H1 (cell line): Measurements from ENCODE around the gene BCLAF3. TPM values are rescaled to one million over a fixed set of nuclear protein-coding genes. Genes with fewer than 3 reads are reported as not detected.

Experiments used
- CTCF ChIA-PET: fragments of 300-600 bp; sonication (Branson Sonifier 250); formaldehyde crosslinking; loops from one replicate; lab custom pipeline; 2021; ENCODE audit not compliant: partially characterized antibody; lab: Charles Lee
- POLR2A ChIA-PET: fragments of 300-600 bp; sonication (Branson Sonifier 250); formaldehyde crosslinking; loops from one replicate; lab custom pipeline; 2021; ENCODE audit warnings: inconsistent platforms; ENCODE audit not compliant: partially characterized antibody; lab: Charles Lee
- DNase-seq, 2 experiments: peaks; one replicate each; pipeline versions ENCODE4 v3.0.0 to v3.0.0-alpha.2; 2010 to 2022; ENCODE audit warnings: low spot score in 2 of 2, low read depth in 1 of 2, mixed read lengths in 1 of 2
- FAIRE-seq: peaks from 2 replicates; lab custom pipeline; 2011; peaks lifted over from hg19 to GRCh38; lab: Jason Lieb, UNC
- H2AFZ ChIP-seq: 2 replicates; pipeline ENCODE4 v1.8.1; 2012; ENCODE audit warnings: low read length, inconsistent platforms
- H2AK5ac ChIP-seq: 2 replicates; pipeline ENCODE4 v1.6.1; 2013; ENCODE audit warnings: low read depth, low read length
- H2BK120ac ChIP-seq: replicated peaks from 2 replicates; pipeline ENCODE3; 2013; ENCODE audit warnings: low read depth, low read length, inconsistent platforms
- H2BK12ac ChIP-seq: 2 replicates; pipeline ENCODE4 v1.6.1; 2013; ENCODE audit warnings: low read depth, low read length
- H2BK15ac ChIP-seq: 2 replicates; pipeline ENCODE4 v1.6.1; 2013; ENCODE audit warnings: low read length
- H2BK20ac ChIP-seq: 2 replicates; pipeline ENCODE4 v1.6.1; 2013; ENCODE audit warnings: low read length
- H2BK5ac ChIP-seq: 2 replicates; pipeline ENCODE4 v1.6.1; 2013; ENCODE audit warnings: low read depth, low read length
- H3K14ac ChIP-seq: 2 replicates; pipeline ENCODE4 v1.6.1; 2013; ENCODE audit warnings: inconsistent platforms; ENCODE audit not compliant: insufficient read length
- H3K18ac ChIP-seq: 2 replicates; pipeline ENCODE4 v1.6.1; 2013; ENCODE audit warnings: low read length; ENCODE audit errors: extremely low read depth
- H3K23ac ChIP-seq: 2 replicates; pipeline ENCODE4 v1.6.1; 2013; ENCODE audit warnings: inconsistent platforms; ENCODE audit not compliant: insufficient read length
- H3K23me2 ChIP-seq: 2 replicates; pipeline ENCODE4 v1.6.1; 2013; ENCODE audit warnings: low read depth, low read length
- H3K27ac ChIP-seq: 2 replicates; pipeline ENCODE4 v1.6.1; 2011; ENCODE audit warnings: low read depth, low read length, inconsistent platforms
- H3K27me3 ChIP-seq, 4 experiments: replicated peaks in 1 of 4; 1 replicate in 1 of 4; 2 replicates in 3 of 4; pipeline versions ENCODE4 v1.6.1 to v1.8.1; 2011 to 2013; ENCODE audit warnings: low read length in 3 of 4, mild to moderate bottlenecking in 3 of 4, inconsistent platforms in 2 of 4, mixed read lengths in 2 of 4, moderate library complexity in 1 of 4; ENCODE audit not compliant: control insufficient read depth in 3 of 4, insufficient read depth in 3 of 4; ENCODE audit errors: extremely low read depth in 1 of 4
- H3K36me3 ChIP-seq, 4 experiments: 2 replicates each; pipeline versions ENCODE4 v1.6.1 to v1.8.1; 2011 to 2013; ENCODE audit warnings: mild to moderate bottlenecking in 4 of 4, low read length in 3 of 4, moderate library complexity in 2 of 4, control low read depth in 1 of 4, inconsistent platforms in 1 of 4; ENCODE audit not compliant: insufficient read depth in 4 of 4, control insufficient read depth in 2 of 4
- H3K4ac ChIP-seq: replicated peaks from 2 replicates; pipeline ENCODE3; 2013; ENCODE audit warnings: low read length, low read depth, mixed read lengths, inconsistent platforms; ENCODE audit not compliant: insufficient read length
- H3K4me1 ChIP-seq, 4 experiments: replicated peaks in 1 of 4; 1 replicate in 1 of 4; 2 replicates in 3 of 4; pipeline versions ENCODE4 v1.6.1 to v1.8.1; 2011 to 2013; ENCODE audit warnings: low read length in 3 of 4, inconsistent platforms in 2 of 4, mixed read lengths in 1 of 4; ENCODE audit not compliant: insufficient read depth in 4 of 4, control insufficient read depth in 3 of 4
- H3K4me2 ChIP-seq, 2 experiments: 2 replicates each; pipeline versions ENCODE4 v1.6.1 to v1.8.1; 2011 to 2013; ENCODE audit warnings: low read depth in 2 of 2, low read length in 2 of 2, control low read depth in 1 of 2, inconsistent platforms in 1 of 2, mild to moderate bottlenecking in 1 of 2; ENCODE audit not compliant: insufficient read depth in 1 of 2
- H3K4me3 ChIP-seq, 4 experiments: fragments of 200-600, 300-600 bp in 1 of 4; sonication (generic), shearing (Covaris generic), sonication (Bioruptor Twin) in 1 of 4; 2 replicates each; pipeline versions ENCODE4 v1.5.1 to v1.8.1; 2011 to 2016; ENCODE audit warnings: low read length in 4 of 4, low read depth in 3 of 4, control low read depth in 2 of 4, inconsistent platforms in 2 of 4, mild to moderate bottlenecking in 2 of 4, mixed read lengths in 1 of 4, moderate library complexity in 1 of 4; ENCODE audit not compliant: insufficient read depth in 2 of 4; ENCODE audit errors: extremely low read depth in 1 of 4
- H3K56ac ChIP-seq: replicated peaks from 2 replicates; pipeline ENCODE3; 2013; ENCODE audit warnings: low read depth, mild to moderate bottlenecking, mixed read lengths, low read length, inconsistent platforms; ENCODE audit not compliant: insufficient read length
- H3K79me1 ChIP-seq: 2 replicates; pipeline ENCODE4 v1.6.1; 2013; ENCODE audit warnings: low read depth, low read length, control low read depth
- H3K79me2 ChIP-seq, 2 experiments: 2 replicates each; pipeline versions ENCODE4 v1.6.1 to v1.8.1; 2012 to 2013; ENCODE audit warnings: low read length in 2 of 2, mild to moderate bottlenecking in 2 of 2, inconsistent platforms in 1 of 2; ENCODE audit not compliant: insufficient read depth in 2 of 2, control insufficient read depth in 1 of 2
- H3K9ac ChIP-seq, 4 experiments: replicated peaks in 1 of 4; 1 replicate in 1 of 4; 2 replicates in 3 of 4; pipeline versions ENCODE4 v1.6.1 to v1.8.1; 2011 to 2013; ENCODE audit warnings: low read depth in 3 of 4, low read length in 3 of 4, control low read depth in 2 of 4, mild to moderate bottlenecking in 2 of 4, moderate library complexity in 2 of 4, inconsistent platforms in 1 of 4; ENCODE audit errors: extremely low read depth in 1 of 4
- H3K9me3 ChIP-seq, 2 experiments: 2 replicates each; pipeline versions ENCODE4 v1.6.1 to v1.8.1; 2012 to 2013; ENCODE audit warnings: mild to moderate bottlenecking in 2 of 2, moderate library complexity in 2 of 2, control low read depth in 1 of 2, inconsistent platforms in 1 of 2, low read depth in 1 of 2, low read length in 1 of 2, mixed read lengths in 1 of 2; ENCODE audit not compliant: insufficient read depth in 2 of 2
- H4K20me1 ChIP-seq, 2 experiments: replicated peaks in 1 of 2; 2 replicates each; pipeline versions ENCODE3 to v1.8.1; 2011 to 2013; ENCODE audit warnings: inconsistent platforms in 2 of 2, low read length in 2 of 2, mild to moderate bottlenecking in 1 of 2; ENCODE audit not compliant: insufficient read depth in 2 of 2, control insufficient read depth in 1 of 2
- H4K5ac ChIP-seq: 2 replicates; pipeline ENCODE4 v1.6.1; 2013; ENCODE audit warnings: low read length, low read depth, mixed read lengths, inconsistent platforms; ENCODE audit not compliant: insufficient read length
- H4K8ac ChIP-seq: 2 replicates; pipeline ENCODE4 v1.8.0; 2013; ENCODE audit warnings: mild to moderate bottlenecking, moderate library complexity, low read length, inconsistent platforms; ENCODE audit not compliant: insufficient read depth; ENCODE audit errors: extremely low read depth
- H4K91ac ChIP-seq: replicated peaks from 2 replicates; pipeline ENCODE3; 2013; ENCODE audit warnings: low read length, mixed read lengths, inconsistent platforms; ENCODE audit not compliant: insufficient read length
- BRCA1 ChIP-seq: IDR thresholded peaks from 2 replicates; pipeline ENCODE4 v1.6.1; 2012; ENCODE audit warnings: low read depth, low read length, improper control_type of control experiment
- EGR1 ChIP-seq: IDR thresholded peaks from 2 replicates; pipeline ENCODE4 v1.6.1; 2011; ENCODE audit warnings: low read depth, low read length, borderline replicate concordance
- FOSL1 ChIP-seq: IDR thresholded peaks from 2 replicates; pipeline ENCODE4 v1.6.1; 2011; ENCODE audit warnings: mild to moderate bottlenecking, low read depth, low read length, moderate library complexity; ENCODE audit not compliant: insufficient read depth
- GTF2F1 ChIP-seq: IDR thresholded peaks from 2 replicates; pipeline ENCODE4 v1.6.1; 2012; ENCODE audit warnings: low read depth, low read length, improper control_type of control experiment, borderline replicate concordance
- HDAC6 ChIP-seq: IDR thresholded peaks from one replicate; pipeline ENCODE4 v1.7.1; 2012; ENCODE audit warnings: low read depth, mild to moderate bottlenecking, inconsistent platforms, low read length, moderate library complexity
- KDM5A ChIP-seq: fragments of 200-600 bp; IDR thresholded peaks from 2 replicates; pipeline ENCODE4 v1.7.1; 2012; ENCODE audit warnings: mild to moderate bottlenecking, low read length, inconsistent platforms, mixed read lengths
- PHF8 ChIP-seq: fragments of 200-600 bp; sonication (generic); conservative IDR thresholded peaks from 2 replicates; pipeline ENCODE4 v1.7.1; 2012; ENCODE audit warnings: low read depth, mild to moderate bottlenecking, inconsistent platforms, low read length, moderate library complexity
- RXRA ChIP-seq: IDR thresholded peaks from 2 replicates; pipeline ENCODE4 v1.6.1; 2011; ENCODE audit warnings: low read depth, mild to moderate bottlenecking, low read length, moderate library complexity; ENCODE audit not compliant: insufficient read depth
- SIX5 ChIP-seq: IDR thresholded peaks from 2 replicates; pipeline ENCODE4 v1.6.1; 2011; ENCODE audit warnings: mild to moderate bottlenecking, low read depth, low read length
- SP2 ChIP-seq: IDR thresholded peaks from 2 replicates; pipeline ENCODE4 v1.6.1; 2012; ENCODE audit warnings: mild to moderate bottlenecking, low read length, inconsistent platforms
- TAF1 ChIP-seq: IDR thresholded peaks from 2 replicates; pipeline ENCODE4 v1.6.1; 2011; ENCODE audit warnings: mild to moderate bottlenecking, low read depth, low read length
- ZNF274 ChIP-seq: IDR thresholded peaks from 2 replicates; pipeline ENCODE4 v1.7.0; 2012; ENCODE audit warnings: low read length, borderline replicate concordance; ENCODE audit errors: extremely low read depth
- WGBS, 2 experiments: shearing (Covaris generic) in 1 of 2; methylation state at CpG; one replicate each; pipeline versions ENCODE4 v1.1.6 to v1.1.7; 2013 to 2015; ENCODE audit warnings: low lambda C conversion rate in 2 of 2, mixed read lengths in 2 of 2, inconsistent platforms in 1 of 2, low coverage in 1 of 2, missing lambda C conversion rate in 1 of 2; ENCODE audit not compliant: insufficient replicate concordance in 2 of 2, insufficient coverage in 1 of 2, insufficient read length in 1 of 2; ENCODE audit errors: extremely low coverage in 1 of 2, missing lambda C conversion rate in 1 of 2; 5-methylcytosine and 5-hydroxymethylcytosine counted together
- polyA plus RNA-seq, 7 experiments: library from polyadenylated mRNA; depleted of rRNA in 3 of 7; stranded (reverse) in 5 of 7; unstranded in 2 of 7; fragments of >200 nt in 5 of 7; fragments of 200-250 nt in 2 of 7; gene quantifications; 1 replicate in 5 of 7; 2 replicates in 1 of 7; 4 replicates in 1 of 7; pipeline versions ENCODE4 v1.2.1 to v1.2.3, GENCODE V29; 2011 to 2013; ENCODE audit warnings: missing spikeins in 2 of 7, mixed read lengths in 2 of 7
- total RNA-seq: library from RNA; stranded (reverse); fragmentation: NEBNext Ultra II Directional; extraction: Animal tissue kit (Norgen Biotek cat#: 25700); gene quantifications from 2 replicates; pipeline ENCODE4 v1.2.1, GENCODE V29; 2021
- TF ChIP-seq, protein P1 (sequence below), 3 experiments: IDR thresholded peaks; 1 replicate in 2 of 3; 2 replicates in 1 of 3; pipeline versions ENCODE4 v1.5.1 to v1.6.1; 2011; ENCODE audit warnings: low read length in 3 of 3, mild to moderate bottlenecking in 3 of 3, inconsistent platforms in 2 of 3, low read depth in 1 of 3, moderate library complexity in 1 of 3; ENCODE audit not compliant: insufficient read depth in 1 of 3; ENCODE audit errors: control extremely low read depth in 1 of 3

The BCLAF3 gene
- total and polyA plus RNA-seq, 2 of the 8 experiments (the other 6 are each of a cell fraction or from before 2014, with no cell fraction given) = 1.3 to 9.0 TPM

DNA sequence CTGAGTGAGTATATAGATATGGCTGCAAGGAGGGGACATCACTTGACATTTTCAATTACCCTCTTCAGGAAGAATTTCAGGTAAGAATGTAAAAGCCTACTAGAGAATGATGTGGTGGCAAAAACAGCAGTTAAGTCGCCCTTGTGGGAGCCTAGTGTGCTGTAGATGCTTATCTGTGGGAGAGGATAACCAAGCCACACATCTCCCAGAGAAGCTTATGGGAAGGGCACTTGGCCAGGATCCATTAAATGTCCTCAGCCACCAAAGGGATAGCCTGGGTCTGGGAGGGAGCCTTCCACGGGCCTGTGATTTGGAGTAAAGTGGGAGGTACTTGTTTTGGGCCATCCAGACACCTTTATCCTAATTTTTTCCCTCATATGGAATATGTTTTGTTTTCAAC lies 41.3 kb upstream of the BCLAF3 start:
- H3K14ac ChIP-seq = no peak overlapping the region
- H3K23ac ChIP-seq = no peak overlapping the region
- no peaks in the 10 kb centered on the region for H3K23me2 ChIP-seq
- no peaks in the 10 kb centered on the region for H3K9me3 ChIP-seq
- no peak overlapping the region for H3K9ac ChIP-seq
- H2BK12ac ChIP-seq = no peak overlapping the region
- ChIA-PET POLR2A (no interaction called here), CTCF (no interaction called here)
- H3K79me1 ChIP-seq = no peaks in the 10 kb centered on the region
- H3K36me3 ChIP-seq = no peaks in the 10 kb centered on the region
- H2AFZ ChIP-seq = no peak overlapping the region
- H3K4ac ChIP-seq = no peak overlapping the region
- DNase-seq (no peak), FAIRE-seq (no peak)
- no peaks in the 10 kb centered on the region for H3K27me3 ChIP-seq
- H3K4me3 ChIP-seq = no peak overlapping the region
- H2BK15ac ChIP-seq = no peak overlapping the region
- no peak overlapping the region for H2AK5ac ChIP-seq
- H3K18ac ChIP-seq = no peak overlapping the region
- no peak overlapping the region for H2BK20ac ChIP-seq
- H2BK5ac ChIP-seq = no peak overlapping the region
- H3K56ac ChIP-seq = no peak overlapping the region
- H3K4me1 ChIP-seq = no peaks in the 10 kb centered on the region
- no peaks in the 10 kb centered on the region for H3K79me2 ChIP-seq
- H2BK120ac ChIP-seq = no peak overlapping the region
- no peaks in the 10 kb centered on the region for H4K20me1 ChIP-seq
- 95% methylated on average over 2 of the region's 2 CpGs; no CpG with 5 or more reads in 1 of the 2 experiments for WGBS, 2 experiments
- H3K4me2 ChIP-seq = no peak overlapping the region
- no peak overlapping the region for H4K8ac ChIP-seq
- H4K91ac ChIP-seq = no peak overlapping the region
- H4K5ac ChIP-seq = no peak overlapping the region
- H3K27ac ChIP-seq = no peak overlapping the region
- TF ChIP-seq BRCA1 = no peak
- no peak for TF ChIP-seq TAF1
- no peak for TF ChIP-seq SIX5
- no peak for TF ChIP-seq RXRA
- no peak for TF ChIP-seq HDAC6
- no peak for TF ChIP-seq GTF2F1
- no peak for TF ChIP-seq SP2
- TF ChIP-seq EGR1 = no peak
- TF ChIP-seq FOSL1 = no peak
- TF ChIP-seq, protein P1, sequence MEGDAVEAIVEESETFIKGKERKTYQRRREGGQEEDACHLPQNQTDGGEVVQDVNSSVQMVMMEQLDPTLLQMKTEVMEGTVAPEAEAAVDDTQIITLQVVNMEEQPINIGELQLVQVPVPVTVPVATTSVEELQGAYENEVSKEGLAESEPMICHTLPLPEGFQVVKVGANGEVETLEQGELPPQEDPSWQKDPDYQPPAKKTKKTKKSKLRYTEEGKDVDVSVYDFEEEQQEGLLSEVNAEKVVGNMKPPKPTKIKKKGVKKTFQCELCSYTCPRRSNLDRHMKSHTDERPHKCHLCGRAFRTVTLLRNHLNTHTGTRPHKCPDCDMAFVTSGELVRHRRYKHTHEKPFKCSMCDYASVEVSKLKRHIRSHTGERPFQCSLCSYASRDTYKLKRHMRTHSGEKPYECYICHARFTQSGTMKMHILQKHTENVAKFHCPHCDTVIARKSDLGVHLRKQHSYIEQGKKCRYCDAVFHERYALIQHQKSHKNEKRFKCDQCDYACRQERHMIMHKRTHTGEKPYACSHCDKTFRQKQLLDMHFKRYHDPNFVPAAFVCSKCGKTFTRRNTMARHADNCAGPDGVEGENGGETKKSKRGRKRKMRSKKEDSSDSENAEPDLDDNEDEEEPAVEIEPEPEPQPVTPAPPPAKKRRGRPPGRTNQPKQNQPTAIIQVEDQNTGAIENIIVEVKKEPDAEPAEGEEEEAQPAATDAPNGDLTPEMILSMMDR (IDR thresholded peaks at IDR 0.05; ENCODE audit: control extremely low read depth in 1 of 3, insufficient read depth in 1 of 3, low read depth in 1 of 3, low read length in 3 of 3) = no peak
- TF ChIP-seq ZNF274 = no peak
- no peak for TF ChIP-seq KDM5A
- no peak for TF ChIP-seq PHF8
